GM12874 (cell line): ENCODE data around the gene CALM3.

Source experiments
- CTCF ChIP-seq: IDR thresholded peaks from 2 replicates; pipeline ENCODE4 v1.5.1; 2011; ENCODE audit warnings: low read depth, mild to moderate bottlenecking, control low read depth, low read length, moderate library complexity; ENCODE audit not compliant: insufficient read depth

Gene CALM3

GRCh38 chr19:46620267-46620666 lies 19.1 kb downstream of the CALM3 start:
- TF ChIP-seq CTCF = no peak

- TF ChIP-seq CTCF = no peak
These were observed 19.6 kb downstream of the CALM3 start for GRCh38 chr19:46620716-46621115.

- TF ChIP-seq CTCF = peak; percentile 17; the same call in 1 of the 2 replicates
These were observed 20.3 kb downstream of the CALM3 start for GRCh38 chr19:46621191-46622117.

- no peak for TF ChIP-seq CTCF
These were observed 21.0 kb downstream of the CALM3 start for GRCh38 chr19:46622118-46622446.

- no peak for TF ChIP-seq CTCF
These were observed 22.9 kb downstream of the CALM3 start for GRCh38 chr19:46623915-46624502.

GRCh38 chr19:46624958-46625661 lies 24.0 kb downstream of the CALM3 start, which contains the start of gene PTGIR:
PTGIR (minus strand) TSS chr19:46625089; CDS start chr19:46624225, 864 bp downstream.
- no peak for TF ChIP-seq CTCF

GRCh38 chr19:46625731-46626130 lies 24.6 kb downstream of the CALM3 start:
- no peak for TF ChIP-seq CTCF
